ENCODE data around the gene ZNHIT6. TPM values are rescaled to one million over a fixed set of nuclear protein-coding genes. Genes with fewer than 3 reads are reported as not detected.
A peak's percentile ranks its signal among the peaks of the same experiment; 100 is the strongest.

ZNHIT6 gene
- total RNA-seq, 1 donor from 2014 or later, result 34.9 TPM

- H3K9me3 ChIP-seq (ENCODE audit: insufficient read depth, low read depth, low read length), result no peaks in the 10 kb centered on the region
- H3K9ac ChIP-seq (ENCODE audit: low read length), result no peak overlapping the region
- no peak overlapping the region for H3K4me2 ChIP-seq (ENCODE audit: low read length)
- DNase-seq (ENCODE audit: low read depth), result no peak
- H3K27me3 Mint-ChIP-seq (ENCODE audit: low read depth, unreplicated experiment), result no peaks in the 10 kb centered on the region
- no peak overlapping the region for H2AFZ ChIP-seq (ENCODE audit: low read depth, low read length)
- peaks cover 3% of the 10 kb centered on the region for H3K4me1 Mint-ChIP-seq (ENCODE audit: low read depth, unreplicated experiment)
- no peaks in the 10 kb centered on the region for H4K20me1 ChIP-seq (ENCODE audit: insufficient read depth, low read length)
- no peaks in the 10 kb centered on the region for H3K79me2 ChIP-seq (ENCODE audit: insufficient read depth, low read length)
- H3K36me3 ChIP-seq (ENCODE audit: insufficient read depth, low read length), result peaks cover 11% of the 10 kb centered on the region
- H3K4me1 ChIP-seq (ENCODE audit: insufficient read depth, low read length), result no peaks in the 10 kb centered on the region
- H3K27ac ChIP-seq (ENCODE audit: low read depth, low read length), result no peak overlapping the region
- no peak overlapping the region for H3K4me3 ChIP-seq (ENCODE audit: insufficient read depth, low read depth, low read length)
- H3K36me3 Mint-ChIP-seq (ENCODE audit: low read depth, unreplicated experiment), result peaks cover 15% of the 10 kb centered on the region
- H3K4me3 Mint-ChIP-seq (ENCODE audit: unreplicated experiment), result no peak overlapping the region
- FAIRE-seq, result peak; percentile 13
- H3K27me3 ChIP-seq (ENCODE audit: insufficient read depth, low read length), result no peaks in the 10 kb centered on the region
- H3K9me3 Mint-ChIP-seq (ENCODE audit: unreplicated experiment), result no peaks in the 10 kb centered on the region
- TF ChIP-seq EZH2 (IDR thresholded peaks at IDR 0.05; ENCODE audit: insufficient read depth, low read length), result no peak
- no peak overlapping the region for H3K27ac Mint-ChIP-seq (ENCODE audit: unreplicated experiment)
These were observed 42.3 kb downstream of the ZNHIT6 start for GRCh38 chr1:85665932-85666331.

DNA sequence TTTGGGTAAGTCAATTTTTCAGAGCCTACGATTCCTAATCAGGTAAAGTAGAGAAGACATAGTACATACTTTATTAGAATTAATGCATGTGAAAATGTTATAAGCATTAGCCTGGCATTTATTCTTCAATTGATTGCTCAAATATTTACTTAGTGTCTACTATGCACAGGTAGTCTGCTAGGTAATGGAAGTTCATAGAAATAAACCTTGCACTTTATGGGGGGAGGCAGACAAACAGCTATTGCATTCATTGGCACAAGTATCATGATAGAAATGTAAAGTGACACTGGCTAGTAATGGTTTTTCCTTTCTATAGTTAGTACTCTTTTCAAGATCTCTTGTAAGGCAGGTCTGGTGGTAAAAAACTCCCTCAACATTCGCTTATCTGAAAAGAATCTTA lies 44.9 kb downstream of the ZNHIT6 start:
- Histone ChIP-seq H3K9me3 (ENCODE audit: insufficient read depth, low read depth, low read length) (no peaks in the 10 kb centered on the region), H3K79me2 (ENCODE audit: insufficient read depth, low read length) (no peaks in the 10 kb centered on the region), H3K27ac (ENCODE audit: low read depth, low read length) (no peak overlapping the region), H3K27me3 (ENCODE audit: insufficient read depth, low read length) (no peaks in the 10 kb centered on the region), H3K4me1 (ENCODE audit: insufficient read depth, low read length) (no peaks in the 10 kb centered on the region), H3K9ac (ENCODE audit: low read length) (no peak overlapping the region), H3K4me3 (ENCODE audit: insufficient read depth, low read depth, low read length) (no peak overlapping the region), H3K36me3 (ENCODE audit: insufficient read depth, low read length) (no peaks in the 10 kb centered on the region), H4K20me1 (ENCODE audit: insufficient read depth, low read length) (no peaks in the 10 kb centered on the region), H2AFZ (ENCODE audit: low read depth, low read length) (no peak overlapping the region), H3K4me2 (ENCODE audit: low read length) (no peak overlapping the region)
- H3K27me3 Mint-ChIP-seq (ENCODE audit: low read depth, unreplicated experiment), result no peaks in the 10 kb centered on the region
- DNase-seq (ENCODE audit: low read depth) (no peak), FAIRE-seq (no peak)
- H3K4me3 Mint-ChIP-seq (ENCODE audit: unreplicated experiment), result no peak overlapping the region
- peaks cover 3% of the 10 kb centered on the region for H3K4me1 Mint-ChIP-seq (ENCODE audit: low read depth, unreplicated experiment)
- no peak overlapping the region for H3K27ac Mint-ChIP-seq (ENCODE audit: unreplicated experiment)
- no peaks in the 10 kb centered on the region for H3K9me3 Mint-ChIP-seq (ENCODE audit: unreplicated experiment)
- TF ChIP-seq CTCF (IDR thresholded peaks at IDR 0.05; ENCODE audit: insufficient read depth, low read depth, low read length) (no peak), EZH2 (IDR thresholded peaks at IDR 0.05; ENCODE audit: insufficient read depth, low read length) (no peak)
- H3K36me3 Mint-ChIP-seq (ENCODE audit: low read depth, unreplicated experiment), result peaks cover 12% of the 10 kb centered on the region

- FAIRE-seq (no peak), DNase-seq (ENCODE audit: low read depth) (no peak)
- Histone ChIP-seq H2AFZ (ENCODE audit: low read depth, low read length) (no peak overlapping the region), H3K4me3 (ENCODE audit: insufficient read depth, low read depth, low read length) (no peak overlapping the region), H3K36me3 (ENCODE audit: insufficient read depth, low read length) (no peaks in the 10 kb centered on the region), H3K4me2 (ENCODE audit: low read length) (no peak overlapping the region), H3K9me3 (ENCODE audit: insufficient read depth, low read depth, low read length) (no peaks in the 10 kb centered on the region), H3K27me3 (ENCODE audit: insufficient read depth, low read length) (no peaks in the 10 kb centered on the region), H3K9ac (ENCODE audit: low read length) (no peak overlapping the region), H3K27ac (ENCODE audit: low read depth, low read length) (no peak overlapping the region), H3K79me2 (ENCODE audit: insufficient read depth, low read length) (no peaks in the 10 kb centered on the region), H3K4me1 (ENCODE audit: insufficient read depth, low read length) (no peaks in the 10 kb centered on the region), H4K20me1 (ENCODE audit: insufficient read depth, low read length) (no peaks in the 10 kb centered on the region)
- TF ChIP-seq EZH2 (IDR thresholded peaks at IDR 0.05; ENCODE audit: insufficient read depth, low read length), result no peak
- TF ChIP-seq CTCF (IDR thresholded peaks at IDR 0.05; ENCODE audit: insufficient read depth, low read depth, low read length), result no peak
- Mint-ChIP-seq H3K27ac (ENCODE audit: unreplicated experiment) (no peak overlapping the region), H3K4me1 (ENCODE audit: low read depth, unreplicated experiment) (peaks cover 7% of the 10 kb centered on the region), H3K9me3 (ENCODE audit: unreplicated experiment) (no peaks in the 10 kb centered on the region), H3K4me3 (ENCODE audit: unreplicated experiment) (no peak overlapping the region), H3K36me3 (ENCODE audit: low read depth, unreplicated experiment) (peaks cover 8% of the 10 kb centered on the region), H3K27me3 (ENCODE audit: low read depth, unreplicated experiment) (no peaks in the 10 kb centered on the region)
These were observed 46.5 kb downstream of the ZNHIT6 start for GRCh38 chr1:85661767-85662166.

Data from astrocyte (in vitro differentiated cells and primary cell).